HG03175 (cell line): ENCODE results near the gene MRPS30.
"Not testable (repeated sequence)": the region's sequence is repeated elsewhere in the genome, so short reads cannot be mapped to it uniquely, and the experiment has no call there.

Experiments
- ATAC-seq: cut with Tn5 transposase; IDR thresholded peaks from one replicate; pipeline ENCODE4 v1.9.1; 2021; ENCODE audit warnings: mild to moderate bottlenecking, moderate library complexity; ENCODE audit not compliant: unreplicated experiment

MRPS30 gene

GRCh38 chr5:44808435-44809214, at the start of gene MRPS30:
Gene MRPS30, plus strand, starts transcription at chr5:44808947. Its CDS starts 16 bp downstream, at chr5:44808963.
- ATAC-seq, result peak; percentile 97

- ATAC-seq, result no peak
Measured at GRCh38 chr5:44769200-44769876, 39.4 kb upstream of the MRPS30 start.

GRCh38 chr5:44769877-44770209, 38.9 kb upstream of the MRPS30 start:
- ATAC-seq, result no peak

- no peak for ATAC-seq
Measured at GRCh38 chr5:44770780-44771717, 37.7 kb upstream of the MRPS30 start.

GRCh38 chr5:44772397-44772796, 36.4 kb upstream of the MRPS30 start:
- ATAC-seq, result not testable (repeated sequence)

- ATAC-seq, result peak; percentile 67
Measured at GRCh38 chr5:44774279-44774880, 34.4 kb upstream of the MRPS30 start.

GRCh38 chr5:44779167-44779566, 29.6 kb upstream of the MRPS30 start:
- no peak for ATAC-seq

- no peak for ATAC-seq
Measured at GRCh38 chr5:44783634-44784315, 25.0 kb upstream of the MRPS30 start.

- no peak for ATAC-seq
Measured at GRCh38 chr5:44787731-44788130, 21.0 kb upstream of the MRPS30 start.

- not testable (repeated sequence) for ATAC-seq
Measured at GRCh38 chr5:44789372-44789995, 19.3 kb upstream of the MRPS30 start.

- ATAC-seq, result not testable (repeated sequence)
Measured at GRCh38 chr5:44792031-44792673, 16.6 kb upstream of the MRPS30 start.

GRCh38 chr5:44794371-44794770, 14.4 kb upstream of the MRPS30 start:
- no peak for ATAC-seq

- no peak for ATAC-seq
Measured at GRCh38 chr5:44795496-44795895, 13.3 kb upstream of the MRPS30 start.

GRCh38 chr5:44797841-44798240, 10.9 kb upstream of the MRPS30 start:
- ATAC-seq, result no peak

- no peak for ATAC-seq
Measured at GRCh38 chr5:44801992-44802391, 6.8 kb upstream of the MRPS30 start.

- no peak for ATAC-seq
Measured at GRCh38 chr5:44806608-44807007, 2.1 kb upstream of the MRPS30 start.

- no peak for ATAC-seq
Measured at GRCh38 chr5:44807269-44807668, 1.5 kb upstream of the MRPS30 start.

- ATAC-seq, result peak; percentile 46
Measured at GRCh38 chr5:44809215-44809955, 638 bp downstream of the MRPS30 start.

GRCh38 chr5:44809956-44810420, 1.2 kb downstream of the MRPS30 start:
- no peak for ATAC-seq
